Inflammatory macrophage treated with lipopolysaccharide for 4 hours (primary cell): Measurements from ENCODE around the gene GCNA.
"Not testable (repeated sequence)": the region's sequence is repeated elsewhere in the genome, so short reads cannot be mapped to it uniquely, and the experiment has no call there.

Experiments used
- DNase-seq: peaks from one replicate; pipeline ENCODE4 v3.0.0-alpha.2; 2020

The GCNA gene

DNA sequence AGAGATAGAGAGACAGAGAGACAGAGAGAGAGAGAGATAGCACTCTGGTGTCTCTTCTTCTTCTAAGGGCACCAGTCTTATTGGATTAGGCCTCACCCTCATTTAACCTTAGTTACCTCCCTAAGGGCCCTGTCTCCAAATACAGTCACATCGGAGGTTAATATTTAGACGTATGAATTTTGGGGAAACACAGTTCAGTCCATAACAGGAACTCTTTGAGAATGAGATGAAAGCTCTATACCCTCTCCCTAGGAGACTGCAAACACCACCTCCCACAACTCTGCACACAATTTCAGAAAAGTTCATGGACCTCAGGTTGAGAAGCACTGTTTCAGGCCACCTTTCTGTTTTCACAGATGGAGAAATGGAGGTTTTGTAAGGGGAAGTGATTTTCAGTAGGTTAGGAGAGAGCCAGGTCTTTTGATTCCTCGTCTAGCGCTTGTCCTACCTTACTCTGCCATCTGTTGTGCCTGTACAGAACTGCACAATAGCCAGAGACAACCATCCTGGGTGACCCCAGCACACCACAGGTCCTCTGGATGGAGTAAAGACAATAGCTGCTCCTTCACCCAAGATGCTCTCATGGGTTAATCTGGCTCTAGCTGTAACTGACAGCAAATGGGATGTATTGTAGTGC lies 72.2 kb downstream of the GCNA start:
- DNase-seq = no peak

DNA sequence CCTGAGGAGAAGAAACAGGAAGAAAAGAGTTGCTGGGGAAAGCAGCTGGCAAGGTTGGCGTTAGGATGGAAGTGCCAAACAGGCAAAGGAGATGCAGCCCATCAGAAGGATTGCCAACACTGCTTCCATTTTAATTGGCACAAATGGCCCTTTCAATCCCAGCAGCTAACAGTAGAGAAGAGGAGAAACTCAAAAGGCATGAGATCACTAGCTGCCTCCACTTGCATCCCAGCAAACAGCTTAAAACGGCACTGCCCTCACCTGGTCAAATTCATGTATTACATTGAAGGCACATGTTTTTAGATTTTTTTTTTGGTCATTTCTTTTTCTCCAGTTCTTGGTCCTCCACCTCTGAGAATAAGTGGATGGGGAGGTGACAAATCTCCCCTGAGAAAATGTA lies 74.2 kb downstream of the GCNA start:
- peak; percentile 23 for DNase-seq

GRCh38 chrX:71653344-71653743 lies 75.1 kb downstream of the GCNA start:
- DNase-seq = no peak

DNA sequence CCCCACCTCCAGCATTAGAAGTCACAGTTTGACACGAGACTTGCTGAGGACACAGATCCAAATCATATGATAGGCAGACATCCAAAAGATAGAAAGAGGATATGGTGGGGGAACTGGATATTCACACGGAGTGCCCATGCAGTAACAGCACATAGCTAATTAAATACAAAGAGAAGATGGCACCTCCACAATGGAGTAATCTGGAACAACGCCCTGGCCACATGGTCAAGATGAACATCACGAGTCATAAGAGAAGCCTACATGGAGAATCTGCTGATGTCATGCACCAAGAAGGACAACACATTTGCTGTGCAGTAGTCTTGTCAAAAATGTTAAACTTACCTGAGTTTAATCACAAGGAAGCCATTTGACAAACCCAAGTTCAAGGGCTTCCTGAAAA lies 79.0 kb downstream of the GCNA start:
- DNase-seq = no peak

DNA sequence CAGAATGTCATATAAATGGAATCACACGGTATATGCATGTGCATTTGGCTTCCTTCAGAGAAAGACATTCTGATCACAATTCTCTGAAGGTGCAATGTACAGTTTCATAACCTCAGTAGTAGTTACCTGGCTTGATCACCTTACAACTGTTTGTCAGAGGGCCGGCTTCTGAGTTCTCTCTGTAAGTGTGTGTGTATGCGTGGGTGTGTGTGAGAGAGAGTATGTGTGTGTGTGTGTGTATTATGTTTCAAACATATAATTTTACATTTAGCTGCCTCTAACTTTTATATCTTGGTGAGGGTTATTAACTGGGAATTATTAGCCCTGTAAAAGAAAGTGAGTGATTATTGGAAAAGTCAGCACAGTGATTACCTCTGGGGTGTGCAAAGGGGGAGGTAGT lies 81.1 kb downstream of the GCNA start:
- DNase-seq = no peak

DNA sequence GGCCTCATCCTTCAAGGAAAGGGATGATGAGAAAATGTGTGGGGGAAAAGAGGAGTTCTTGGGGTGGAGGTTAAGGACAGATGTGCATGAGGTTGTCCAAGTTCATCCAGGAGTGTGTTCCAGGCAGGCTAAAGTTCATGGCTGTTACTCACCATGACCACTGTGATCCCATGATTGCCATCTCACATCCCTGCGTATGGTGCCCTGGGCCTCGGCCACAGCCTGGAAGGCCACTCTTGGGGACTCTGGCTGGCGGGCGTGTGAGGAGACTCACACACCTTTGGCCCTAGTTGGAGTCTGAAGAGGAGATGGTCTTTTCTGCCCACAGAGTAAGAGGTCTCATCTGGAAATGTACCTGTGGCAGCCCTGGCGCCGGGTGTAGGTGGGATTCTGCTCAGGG lies 81.7 kb downstream of the GCNA start:
- no peak for DNase-seq

DNA sequence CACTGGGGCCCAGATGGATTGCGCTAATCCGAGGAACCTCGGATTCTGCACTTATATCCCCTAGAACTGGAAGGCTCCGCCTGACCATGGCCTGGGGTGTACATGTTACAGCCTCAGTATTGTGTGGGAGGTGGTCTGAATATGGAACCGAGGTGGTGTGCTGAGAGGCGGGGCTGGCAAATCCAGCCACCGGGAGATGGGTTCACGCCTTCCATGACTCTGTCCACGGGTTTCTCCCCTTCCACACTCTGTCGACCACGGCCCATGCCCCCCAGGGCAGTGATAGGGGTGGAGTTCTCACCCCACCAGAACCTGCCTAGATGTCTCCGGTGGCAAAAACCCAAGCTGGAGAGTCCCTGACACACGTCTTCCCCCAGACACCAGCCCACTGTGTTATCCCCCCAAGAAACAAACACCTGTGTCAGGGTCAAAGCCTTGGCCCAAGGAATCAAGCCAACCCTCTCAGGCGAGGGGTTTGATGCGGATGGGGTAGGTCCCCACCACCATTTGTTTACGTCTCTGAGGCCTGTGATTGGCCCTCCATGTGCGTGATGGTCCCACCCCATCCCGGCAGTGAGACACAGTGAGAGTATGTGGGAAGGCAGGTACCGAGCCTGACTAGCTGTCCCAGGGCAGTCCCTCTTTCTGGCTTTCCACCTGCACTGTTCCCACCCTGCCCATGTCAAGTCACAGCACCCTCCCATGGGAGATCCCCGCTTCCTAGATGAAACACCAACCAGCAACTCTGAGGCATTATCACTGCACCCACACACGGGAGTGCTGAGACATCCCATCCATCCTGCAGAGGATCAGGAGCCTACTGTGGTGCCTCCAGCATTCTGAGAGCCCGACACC lies 82.6 kb downstream of the GCNA start:
- no peak for DNase-seq

DNA sequence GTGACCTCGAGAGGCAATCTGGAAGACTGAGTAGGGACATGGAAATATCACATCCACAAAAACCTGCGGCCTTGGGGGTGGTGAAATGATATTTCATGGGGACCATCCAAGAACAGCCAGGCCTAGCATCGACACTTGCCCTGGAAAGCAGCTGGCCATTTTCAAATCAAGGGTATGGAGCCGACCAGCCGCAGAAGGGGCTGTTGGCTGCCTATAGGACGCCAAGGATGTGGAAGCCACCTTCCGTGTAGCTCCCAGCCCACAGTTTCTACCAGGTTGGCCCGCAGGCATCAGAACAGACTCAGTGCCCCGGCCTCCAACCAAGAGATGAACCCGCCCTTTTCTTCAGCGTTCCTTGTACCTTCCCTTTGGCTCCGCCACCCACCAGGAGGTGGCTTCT lies 83.7 kb downstream of the GCNA start:
- DNase-seq = no peak

- not testable (repeated sequence) for DNase-seq
These were observed 84.4 kb downstream of the GCNA start for GRCh38 chrX:71662654-71663053.
